K562 (cell line): ENCODE results near the gene SELENOT. TPM values are rescaled to one million over a fixed set of nuclear protein-coding genes. Genes with fewer than 3 reads are reported as not detected.

ENCODE experiments used
- TAF7 ChIP-seq: fragments of 450-650 bp; IDR thresholded peaks from 2 replicates; pipeline ENCODE4 v1.6.1; 2016; ENCODE audit warnings: missing genetic modification characterization, missing compliant biosample characterization
- ZNF717 ChIP-seq: fragments of 250-450 bp; sonication (Bioruptor Pico); IDR thresholded peaks from 2 replicates; pipeline ENCODE4 v1.5.0; 2021
- polyA plus RNA-seq, 8 experiments: library from polyadenylated mRNA; depleted of rRNA in 4 of 8; stranded (reverse) in 5 of 8; unstranded in 3 of 8; fragments of >200 nt; fragmentation: Nextera tagmentation in 2 of 8; fragmentation: Illumina TruSeq in 1 of 8; extraction: Ambion mirVana in 2 of 8; extraction: Trizol in 1 of 8; gene quantifications; 2 replicates each; pipeline versions ENCODE4 v1.2.1 to v1.2.3, GENCODE V29; 2011 to 2014; ENCODE audit warnings: inconsistent platforms in 1 of 8, missing spikeins in 1 of 8
- total RNA-seq, 7 experiments: library from RNA; depleted of rRNA in 6 of 7; stranded (reverse); fragments of >200 nt in 6 of 7; fragmentation: Illumina TruSeq in 2 of 7; extraction: Trizol in 2 of 7; gene quantifications; 2 replicates each; pipeline versions ENCODE4 v1.2.1 to v1.2.3, GENCODE V29; 2011 to 2021; ENCODE audit warnings: low replicate concordance in 1 of 7
- TF ChIP-seq, protein P1 (sequence below): fragments of 250-450 bp; sonication (Bioruptor Pico); IDR thresholded peaks from 2 replicates; pipeline ENCODE4 v1.9.0; 2021; ENCODE audit warnings: mild to moderate bottlenecking, inconsistent platforms
- TF ChIP-seq, protein P2 (sequence below), 3 experiments: fragments of 200-800 bp in 1 of 3; fragments of 250-450 bp in 1 of 3; fragments of 450-650 bp in 1 of 3; sonication (Bioruptor Pico) in 1 of 3; sonication (Bioruptor generic) in 1 of 3; formaldehyde crosslinking in 1 of 3; IDR thresholded peaks; 2 replicates each; pipeline versions ENCODE4 v1.6.1 to v1.8.0; 2016 to 2022; ENCODE audit warnings: mild to moderate bottlenecking in 2 of 3, missing genetic modification characterization in 2 of 3, missing compliant biosample characterization in 1 of 3, moderate library complexity in 1 of 3

SELENOT gene
- total and polyA plus RNA-seq, 9 of the 15 experiments (the other 6 are each of a cell fraction or from before 2014, with no cell fraction given), result 33.0 to 411 (median 91.9) TPM

DNA sequence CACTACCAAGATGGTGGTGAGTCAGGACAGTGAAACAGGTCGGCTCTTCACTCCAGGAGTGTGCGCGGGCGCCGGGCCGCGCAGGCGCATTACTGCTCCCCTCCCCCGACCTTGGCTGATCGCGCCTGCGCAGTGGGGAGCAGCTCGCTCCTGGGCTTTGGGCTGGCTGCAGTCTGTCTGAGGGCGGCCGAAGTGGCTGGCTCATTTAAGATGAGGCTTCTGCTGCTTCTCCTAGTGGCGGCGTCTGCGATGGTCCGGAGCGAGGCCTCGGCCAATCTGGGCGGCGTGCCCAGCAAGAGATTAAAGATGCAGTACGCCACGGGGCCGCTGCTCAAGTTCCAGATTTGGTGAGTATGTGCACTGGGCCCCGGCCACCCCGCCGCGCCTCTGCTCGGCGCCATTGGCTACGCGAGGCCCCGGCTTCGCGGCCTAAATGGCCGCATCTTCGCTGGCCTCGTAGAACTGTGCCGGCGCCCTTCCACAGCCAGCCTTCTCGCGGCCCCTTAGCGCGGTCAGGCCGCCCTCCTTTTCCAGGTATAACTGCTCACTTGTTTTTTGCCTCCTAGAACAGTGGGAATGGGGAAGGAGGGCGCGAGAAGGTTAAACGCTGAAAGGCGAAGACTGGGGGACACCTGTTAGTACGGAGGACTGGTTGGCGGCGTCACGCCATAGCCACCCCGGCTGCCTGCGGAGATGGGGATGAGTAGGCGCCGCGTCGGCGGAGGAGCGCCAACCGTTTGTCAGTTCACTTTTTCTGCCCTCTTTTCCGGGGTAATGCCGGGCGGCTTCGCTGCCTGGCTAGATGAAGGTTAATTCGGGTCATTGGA is at the start of gene SELENOT (continued):
- TF ChIP-seq, protein P1, sequence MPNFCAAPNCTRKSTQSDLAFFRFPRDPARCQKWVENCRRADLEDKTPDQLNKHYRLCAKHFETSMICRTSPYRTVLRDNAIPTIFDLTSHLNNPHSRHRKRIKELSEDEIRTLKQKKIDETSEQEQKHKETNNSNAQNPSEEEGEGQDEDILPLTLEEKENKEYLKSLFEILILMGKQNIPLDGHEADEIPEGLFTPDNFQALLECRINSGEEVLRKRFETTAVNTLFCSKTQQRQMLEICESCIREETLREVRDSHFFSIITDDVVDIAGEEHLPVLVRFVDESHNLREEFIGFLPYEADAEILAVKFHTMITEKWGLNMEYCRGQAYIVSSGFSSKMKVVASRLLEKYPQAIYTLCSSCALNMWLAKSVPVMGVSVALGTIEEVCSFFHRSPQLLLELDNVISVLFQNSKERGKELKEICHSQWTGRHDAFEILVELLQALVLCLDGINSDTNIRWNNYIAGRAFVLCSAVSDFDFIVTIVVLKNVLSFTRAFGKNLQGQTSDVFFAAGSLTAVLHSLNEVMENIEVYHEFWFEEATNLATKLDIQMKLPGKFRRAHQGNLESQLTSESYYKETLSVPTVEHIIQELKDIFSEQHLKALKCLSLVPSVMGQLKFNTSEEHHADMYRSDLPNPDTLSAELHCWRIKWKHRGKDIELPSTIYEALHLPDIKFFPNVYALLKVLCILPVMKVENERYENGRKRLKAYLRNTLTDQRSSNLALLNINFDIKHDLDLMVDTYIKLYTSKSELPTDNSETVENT (CRISPR knock-in tag), result peak; percentile 67; the same call in 1 of the 2 replicates
- TF ChIP-seq, protein P2, sequence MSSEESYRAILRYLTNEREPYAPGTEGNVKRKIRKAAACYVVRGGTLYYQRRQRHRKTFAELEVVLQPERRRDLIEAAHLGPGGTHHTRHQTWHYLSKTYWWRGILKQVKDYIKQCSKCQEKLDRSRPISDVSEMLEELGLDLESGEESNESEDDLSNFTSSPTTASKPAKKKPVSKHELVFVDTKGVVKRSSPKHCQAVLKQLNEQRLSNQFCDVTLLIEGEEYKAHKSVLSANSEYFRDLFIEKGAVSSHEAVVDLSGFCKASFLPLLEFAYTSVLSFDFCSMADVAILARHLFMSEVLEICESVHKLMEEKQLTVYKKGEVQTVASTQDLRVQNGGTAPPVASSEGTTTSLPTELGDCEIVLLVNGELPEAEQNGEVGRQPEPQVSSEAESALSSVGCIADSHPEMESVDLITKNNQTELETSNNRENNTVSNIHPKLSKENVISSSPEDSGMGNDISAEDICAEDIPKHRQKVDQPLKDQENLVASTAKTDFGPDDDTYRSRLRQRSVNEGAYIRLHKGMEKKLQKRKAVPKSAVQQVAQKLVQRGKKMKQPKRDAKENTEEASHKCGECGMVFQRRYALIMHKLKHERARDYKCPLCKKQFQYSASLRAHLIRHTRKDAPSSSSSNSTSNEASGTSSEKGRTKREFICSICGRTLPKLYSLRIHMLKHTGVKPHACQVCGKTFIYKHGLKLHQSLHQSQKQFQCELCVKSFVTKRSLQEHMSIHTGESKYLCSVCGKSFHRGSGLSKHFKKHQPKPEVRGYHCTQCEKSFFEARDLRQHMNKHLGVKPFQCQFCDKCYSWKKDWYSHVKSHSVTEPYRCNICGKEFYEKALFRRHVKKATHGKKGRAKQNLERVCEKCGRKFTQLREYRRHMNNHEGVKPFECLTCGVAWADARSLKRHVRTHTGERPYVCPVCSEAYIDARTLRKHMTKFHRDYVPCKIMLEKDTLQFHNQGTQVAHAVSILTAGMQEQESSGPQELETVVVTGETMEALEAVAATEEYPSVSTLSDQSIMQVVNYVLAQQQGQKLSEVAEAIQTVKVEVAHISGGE (CRISPR knock-in tag; IDR thresholded peaks at IDR 0.05), result 0 out of 6 replicates have a peak, but pooled peaks of 1 of the 3 experiments have one; percentile 46
- peak; percentile 81 for TF ChIP-seq TAF7 (tag)
- TF ChIP-seq ZNF717, result no peak
- TF ChIP-seq, all 486 proteins: peak for 135
